ENCODE results near the gene SHC2. TPM values are rescaled to one million over a fixed set of nuclear protein-coding genes. Genes with fewer than 3 reads are reported as not detected.
"Not testable (repeated sequence)": the region's sequence is repeated elsewhere in the genome, so short reads cannot be mapped to it uniquely, and the experiment has no call there.

Gene SHC2
- total RNA-seq, 1 donor from 2014 or later: 35.4 TPM

DNA sequence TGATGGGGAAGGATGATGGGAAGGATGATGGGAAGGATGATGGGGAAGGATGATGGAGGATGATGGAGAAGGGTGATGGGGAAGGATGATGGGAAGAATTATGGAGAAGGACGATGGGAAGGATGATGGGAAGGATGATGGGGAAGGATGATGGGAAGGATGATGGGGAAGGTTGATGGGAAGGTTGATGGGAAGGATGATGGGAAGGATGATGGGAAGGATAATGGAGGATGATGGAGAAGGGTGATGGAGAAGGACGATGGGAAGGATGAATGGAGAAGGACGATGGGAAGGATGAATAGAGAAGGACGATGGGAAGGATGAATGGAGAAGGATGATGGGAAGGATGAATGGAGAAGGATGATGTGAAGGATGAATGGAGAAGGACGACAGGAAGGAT, 65.4 kb downstream of the SHC2 start:
- TF ChIP-seq, protein P1, sequence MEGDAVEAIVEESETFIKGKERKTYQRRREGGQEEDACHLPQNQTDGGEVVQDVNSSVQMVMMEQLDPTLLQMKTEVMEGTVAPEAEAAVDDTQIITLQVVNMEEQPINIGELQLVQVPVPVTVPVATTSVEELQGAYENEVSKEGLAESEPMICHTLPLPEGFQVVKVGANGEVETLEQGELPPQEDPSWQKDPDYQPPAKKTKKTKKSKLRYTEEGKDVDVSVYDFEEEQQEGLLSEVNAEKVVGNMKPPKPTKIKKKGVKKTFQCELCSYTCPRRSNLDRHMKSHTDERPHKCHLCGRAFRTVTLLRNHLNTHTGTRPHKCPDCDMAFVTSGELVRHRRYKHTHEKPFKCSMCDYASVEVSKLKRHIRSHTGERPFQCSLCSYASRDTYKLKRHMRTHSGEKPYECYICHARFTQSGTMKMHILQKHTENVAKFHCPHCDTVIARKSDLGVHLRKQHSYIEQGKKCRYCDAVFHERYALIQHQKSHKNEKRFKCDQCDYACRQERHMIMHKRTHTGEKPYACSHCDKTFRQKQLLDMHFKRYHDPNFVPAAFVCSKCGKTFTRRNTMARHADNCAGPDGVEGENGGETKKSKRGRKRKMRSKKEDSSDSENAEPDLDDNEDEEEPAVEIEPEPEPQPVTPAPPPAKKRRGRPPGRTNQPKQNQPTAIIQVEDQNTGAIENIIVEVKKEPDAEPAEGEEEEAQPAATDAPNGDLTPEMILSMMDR (conservative IDR thresholded peaks at IDR 0.05): no peak
- peak overlapping the region; percentile 6 for H3K4me3 Mint-ChIP-seq
- no peak overlapping the region for H3K27ac Mint-ChIP-seq
- no peak for DNase-seq (ENCODE audit: extremely low spot score, unreplicated experiment)
- no peaks in the 10 kb centered on the region for H3K4me1 Mint-ChIP-seq (ENCODE audit: unreplicated experiment)
- H3K9me3 Mint-ChIP-seq: peaks cover 4% of the 10 kb centered on the region
- no peaks in the 10 kb centered on the region for H3K36me3 Mint-ChIP-seq
- peaks cover 3% of the 10 kb centered on the region for H3K27me3 Mint-ChIP-seq

DNA sequence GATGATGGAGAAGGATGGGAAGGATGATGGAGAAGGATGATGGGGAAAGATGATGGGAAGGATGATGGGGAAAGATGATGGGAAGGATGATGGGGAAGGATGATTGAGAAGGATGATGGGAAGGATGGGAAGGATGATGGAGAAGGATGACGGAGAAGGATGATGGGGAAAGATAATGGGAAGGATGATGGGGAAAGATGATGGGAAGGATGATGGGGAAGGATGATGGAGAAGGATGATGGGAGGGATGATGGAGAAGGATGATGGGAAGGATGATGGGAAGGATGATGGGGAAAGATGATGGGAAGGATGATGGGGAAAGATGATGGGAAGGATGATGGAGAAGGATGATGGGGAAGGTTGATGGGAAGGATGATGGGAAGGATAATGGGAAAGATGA, 66.0 kb downstream of the SHC2 start:
- H3K4me1 Mint-ChIP-seq (ENCODE audit: unreplicated experiment); DNase-seq (ENCODE audit: extremely low spot score, unreplicated experiment); H3K4me3 Mint-ChIP-seq; H3K9me3 Mint-ChIP-seq; H3K27ac Mint-ChIP-seq; H3K36me3 Mint-ChIP-seq; H3K27me3 Mint-ChIP-seq: not testable (repeated sequence)

DNA sequence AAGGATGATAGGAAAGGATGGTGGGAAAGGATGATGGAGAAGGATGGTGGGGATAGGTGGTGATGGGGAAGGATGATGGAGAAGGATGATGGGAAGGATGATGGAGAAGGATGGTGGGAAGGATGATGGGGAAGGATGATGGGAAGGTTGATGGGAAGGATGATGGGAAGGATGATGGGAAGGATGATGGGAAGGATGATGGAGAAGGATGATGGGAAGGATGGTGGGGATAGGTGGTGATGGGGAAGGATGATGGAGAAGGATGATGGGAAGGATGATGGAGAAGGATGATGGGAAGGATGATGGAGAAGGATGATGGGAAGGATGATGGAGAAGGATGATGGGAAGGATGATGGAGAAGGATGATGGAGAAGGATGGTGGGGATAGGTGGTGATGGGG, 67.3 kb downstream of the SHC2 start:
- H3K36me3 Mint-ChIP-seq; H3K4me1 Mint-ChIP-seq (ENCODE audit: unreplicated experiment); H3K4me3 Mint-ChIP-seq; DNase-seq (ENCODE audit: extremely low spot score, unreplicated experiment); H3K27me3 Mint-ChIP-seq; H3K9me3 Mint-ChIP-seq: not testable (repeated sequence)
- H3K27ac Mint-ChIP-seq: peak overlapping the region; percentile 81

DNA sequence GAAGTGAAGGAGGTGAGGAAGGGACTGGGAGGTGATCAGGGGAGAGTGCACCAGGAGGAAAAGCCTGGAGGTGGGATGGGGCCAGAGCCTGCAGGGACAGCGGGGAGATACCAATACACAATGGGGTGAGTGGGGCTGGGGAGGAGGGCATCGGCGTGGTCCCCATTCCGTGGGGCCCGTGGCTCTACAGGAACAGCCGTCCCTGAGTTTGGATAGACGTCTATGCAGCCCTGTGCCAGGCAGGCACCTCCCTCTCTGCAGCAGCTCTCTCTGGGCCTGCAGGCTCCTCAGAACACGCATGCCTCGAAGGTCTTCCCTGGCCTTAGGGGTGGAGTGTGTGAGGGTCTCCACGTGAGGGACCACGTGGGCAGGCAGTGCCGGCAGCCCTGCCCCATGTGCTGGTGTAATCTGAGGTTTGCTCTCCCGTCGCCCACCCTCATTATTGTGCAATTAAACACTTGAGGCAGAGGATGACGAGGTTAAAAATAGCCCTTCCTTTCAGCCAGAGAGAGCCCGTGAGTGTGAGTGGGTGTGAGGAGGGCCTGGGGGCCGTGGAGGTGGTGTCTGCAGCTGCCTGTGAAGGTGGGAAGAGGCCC, 68.4 kb downstream of the SHC2 start:
- Mint-ChIP-seq H3K36me3 (no peaks in the 10 kb centered on the region), H3K9me3 (peaks cover 4% of the 10 kb centered on the region), H3K4me3 (no peak overlapping the region), H3K4me1 (ENCODE audit: unreplicated experiment) (no peaks in the 10 kb centered on the region), H3K27me3 (no peaks in the 10 kb centered on the region), H3K27ac (peak overlapping the region; percentile 81)
- DNase-seq (ENCODE audit: extremely low spot score, unreplicated experiment): no peak
- TF ChIP-seq, protein P1 (conservative IDR thresholded peaks at IDR 0.05): no peak

DNA sequence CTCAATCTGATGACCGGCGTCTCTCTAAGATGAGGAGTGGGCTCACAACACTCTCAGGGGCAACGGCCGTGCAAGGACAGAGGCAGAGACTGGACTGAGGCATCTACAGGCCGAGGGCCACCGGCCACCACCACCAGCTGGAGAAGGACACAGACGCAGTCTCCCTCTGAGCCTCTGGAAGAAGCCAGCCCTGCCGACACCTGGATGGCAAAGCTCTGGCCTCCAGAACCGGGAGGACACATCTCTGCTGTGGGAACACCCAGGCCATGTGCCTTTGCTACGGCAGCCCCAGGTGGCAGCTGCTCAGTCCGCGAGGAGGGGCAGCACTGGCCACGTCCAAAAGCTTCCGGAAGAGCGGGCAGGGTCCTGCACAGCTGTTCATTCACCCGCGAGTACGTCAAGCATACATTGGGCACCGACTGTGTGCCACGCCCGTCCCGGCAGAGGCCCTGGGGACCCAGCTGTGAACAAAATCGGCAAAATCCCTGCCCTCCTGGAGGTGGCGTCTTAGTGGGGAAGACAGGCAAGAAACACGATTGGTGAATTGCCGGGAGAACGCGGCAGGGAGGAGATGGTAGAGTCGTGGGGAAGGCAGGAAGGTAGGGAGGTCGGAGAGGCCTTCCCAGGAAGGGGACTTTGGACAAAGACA, 69.0 kb downstream of the SHC2 start:
- TF ChIP-seq, protein P1 (conservative IDR thresholded peaks at IDR 0.05): no peak
- Mint-ChIP-seq H3K27ac (no peak overlapping the region), H3K27me3 (no peaks in the 10 kb centered on the region), H3K4me1 (ENCODE audit: unreplicated experiment) (no peaks in the 10 kb centered on the region), H3K36me3 (no peaks in the 10 kb centered on the region), H3K9me3 (peaks cover 4% of the 10 kb centered on the region), H3K4me3 (no peak overlapping the region)
- DNase-seq (ENCODE audit: extremely low spot score, unreplicated experiment): no peak

DNA sequence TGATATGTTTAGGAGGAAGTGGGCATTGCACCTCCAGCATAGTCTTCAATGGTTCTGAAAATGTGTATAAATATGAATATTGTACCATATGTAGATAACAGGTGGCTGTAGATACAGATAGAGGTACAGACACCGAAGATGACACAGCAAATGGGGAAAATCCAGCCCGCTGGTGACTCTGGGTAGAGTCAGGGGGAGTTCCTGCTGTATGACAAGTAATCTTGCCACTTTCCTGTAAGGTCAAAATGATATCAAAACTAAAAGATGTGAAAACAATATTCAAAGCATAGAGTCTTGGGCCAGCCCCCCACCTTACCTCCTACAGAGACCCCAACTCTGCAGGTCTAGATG, 69.7 kb downstream of the SHC2 start:
- DNase-seq (ENCODE audit: extremely low spot score, unreplicated experiment): no peak
- H3K4me3 Mint-ChIP-seq: no peak overlapping the region
- H3K4me1 Mint-ChIP-seq (ENCODE audit: unreplicated experiment): no peaks in the 10 kb centered on the region
- H3K9me3 Mint-ChIP-seq: peaks cover 4% of the 10 kb centered on the region
- peaks cover 6% of the 10 kb centered on the region for H3K27me3 Mint-ChIP-seq
- no peaks in the 10 kb centered on the region for H3K36me3 Mint-ChIP-seq
- H3K27ac Mint-ChIP-seq: no peak overlapping the region
- TF ChIP-seq, protein P1 (conservative IDR thresholded peaks at IDR 0.05): no peak

All from type B pancreatic cell (in vitro differentiated cells).